Stimulated activated CD8-positive, alpha-beta memory T cell treated with anti-CD3 and anti-CD28 coated beads, Interleukin-15, amount 100 ng/mL, for 1 hour (primary cell): ENCODE results near the gene CPEB2.

Experiments used
- DNase-seq: peaks from one replicate; pipeline ENCODE4 v3.0.0-alpha.2; 2020; ENCODE audit warnings: low read depth

The CPEB2 gene

DNA sequence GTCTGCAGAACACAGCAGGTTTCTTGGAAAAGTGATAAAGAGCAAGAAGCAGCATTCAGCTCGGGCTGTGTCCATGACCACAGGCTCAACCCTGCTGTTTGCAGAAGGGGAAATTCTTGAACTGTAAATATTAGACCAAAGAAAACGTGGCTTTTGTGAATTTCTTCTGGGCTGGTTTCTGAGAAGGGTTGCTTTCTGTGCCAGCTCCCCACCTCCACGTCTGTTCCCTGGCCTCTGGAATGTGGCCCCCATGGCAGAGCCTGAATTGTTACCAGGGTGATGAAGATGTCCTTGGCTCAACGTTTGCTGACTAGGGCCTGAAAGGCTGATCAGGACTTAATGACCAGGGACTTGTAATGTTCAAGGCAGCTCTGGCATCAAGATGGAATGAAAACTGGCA lies 116.0 kb downstream of the CPEB2 start:
- no peak for DNase-seq
